GM19025 (cell line): ENCODE data around the gene HIBADH.
"Not testable (repeated sequence)": the region's sequence is repeated elsewhere in the genome, so short reads cannot be mapped to it uniquely, and the experiment has no call there.

ENCODE experiments used
- ATAC-seq: cut with Tn5 transposase; IDR thresholded peaks from one replicate; pipeline ENCODE4 v1.9.1; 2021; ENCODE audit warnings: mild to moderate bottlenecking, low read depth, moderate library complexity; ENCODE audit not compliant: unreplicated experiment

HIBADH gene

DNA sequence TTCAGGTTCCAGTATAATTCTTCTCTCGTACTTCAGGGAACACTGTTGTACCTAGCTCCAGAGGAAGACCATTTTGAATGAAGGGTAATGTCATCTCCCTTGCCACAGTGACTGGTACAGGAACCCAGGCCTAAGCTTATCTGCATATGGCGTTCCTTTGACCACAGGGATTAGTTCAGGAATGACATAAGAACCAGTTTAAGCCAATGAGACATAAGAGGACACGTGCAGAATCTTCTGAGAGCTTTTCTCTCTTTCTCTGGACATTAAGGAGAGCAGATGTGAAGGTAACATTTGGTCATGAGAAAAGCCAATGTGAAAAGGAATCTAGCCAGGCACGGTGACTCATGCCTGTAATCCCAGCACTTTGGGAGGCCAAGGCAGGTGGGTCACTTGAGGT is 21.8 kb upstream of the HIBADH start:
- no peak for ATAC-seq

DNA sequence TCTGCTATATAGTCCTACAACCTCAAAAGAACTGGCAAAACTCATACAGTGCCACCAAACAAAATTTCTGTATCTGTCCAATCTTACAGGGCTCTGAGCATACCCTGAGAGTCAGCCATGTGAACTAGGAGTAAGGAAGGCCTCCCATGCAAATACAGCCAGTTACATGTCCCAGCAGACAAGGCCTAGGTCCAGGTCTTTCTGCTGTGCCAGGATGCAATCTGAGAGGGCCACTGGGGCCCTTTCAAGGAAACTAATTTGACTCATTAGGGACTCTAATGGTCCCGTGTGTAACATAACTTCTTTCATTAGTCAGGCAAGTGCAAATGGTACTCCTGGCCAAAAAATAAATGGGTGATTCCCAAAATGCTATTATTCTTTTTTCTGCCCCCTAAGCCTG is 17.9 kb upstream of the HIBADH start:
- no peak for ATAC-seq

DNA sequence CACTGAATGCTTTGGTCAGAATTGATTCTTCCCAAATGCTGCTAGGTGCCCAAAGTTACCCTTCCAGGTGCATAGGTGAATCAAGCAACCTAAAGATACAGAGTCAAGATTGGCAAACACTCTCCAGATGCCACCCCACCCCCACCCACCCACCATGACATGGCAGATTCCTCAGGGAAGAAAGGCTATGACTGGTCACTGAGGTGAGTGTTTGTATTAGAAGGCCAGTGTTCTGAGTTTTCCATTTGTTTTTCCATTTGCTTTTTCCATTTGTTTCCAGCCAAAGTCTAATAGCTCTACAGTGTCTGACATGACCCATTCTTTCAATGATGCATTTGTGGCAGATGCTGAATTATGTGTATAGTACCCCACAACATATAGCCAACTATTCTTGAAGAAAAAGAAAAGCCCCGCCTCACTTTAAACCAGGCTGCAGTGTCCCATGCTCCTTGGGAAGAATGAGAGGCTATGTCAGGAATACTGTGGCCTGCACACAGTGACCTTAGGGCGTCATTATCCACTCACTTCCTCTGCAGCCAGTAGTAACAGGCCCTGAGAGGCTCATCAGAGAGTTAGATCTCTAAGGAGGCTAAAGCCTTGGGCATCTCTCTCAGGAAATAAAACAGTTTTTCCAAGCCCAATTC is 16.1 kb upstream of the HIBADH start:
- no peak for ATAC-seq

DNA sequence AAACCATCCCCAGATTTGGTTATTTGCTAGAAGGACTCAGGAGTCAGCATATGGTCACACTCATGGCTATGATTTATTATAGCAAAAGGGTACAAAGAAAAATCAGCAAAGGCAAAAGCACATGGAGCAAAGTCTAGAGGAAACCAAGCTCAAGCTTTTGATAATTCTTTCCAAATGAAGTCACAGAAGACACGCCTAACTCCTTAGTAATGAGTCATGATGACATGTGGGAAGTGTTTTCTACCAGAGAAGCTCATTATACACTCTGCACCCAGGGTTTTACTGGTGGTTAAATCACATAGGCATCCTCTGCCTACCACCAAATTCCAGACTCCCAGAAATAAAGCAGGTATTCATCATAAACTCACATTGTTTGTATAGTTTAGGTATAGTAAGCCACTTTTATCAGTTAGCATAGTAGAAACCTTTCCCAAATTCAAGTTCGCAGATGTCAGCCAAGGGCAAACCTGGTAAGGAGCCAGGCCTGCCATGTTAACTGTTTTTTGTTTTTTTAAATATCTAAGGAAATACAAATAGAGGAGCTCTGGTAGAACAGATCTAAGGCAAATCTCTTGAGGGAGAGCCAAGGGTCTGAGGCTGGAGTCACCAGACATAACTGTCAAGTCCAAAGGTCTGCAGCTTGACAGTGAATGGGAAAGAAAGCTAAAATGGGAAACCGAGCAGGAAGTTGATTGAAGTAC is 15.4 kb upstream of the HIBADH start:
- no peak for ATAC-seq

DNA sequence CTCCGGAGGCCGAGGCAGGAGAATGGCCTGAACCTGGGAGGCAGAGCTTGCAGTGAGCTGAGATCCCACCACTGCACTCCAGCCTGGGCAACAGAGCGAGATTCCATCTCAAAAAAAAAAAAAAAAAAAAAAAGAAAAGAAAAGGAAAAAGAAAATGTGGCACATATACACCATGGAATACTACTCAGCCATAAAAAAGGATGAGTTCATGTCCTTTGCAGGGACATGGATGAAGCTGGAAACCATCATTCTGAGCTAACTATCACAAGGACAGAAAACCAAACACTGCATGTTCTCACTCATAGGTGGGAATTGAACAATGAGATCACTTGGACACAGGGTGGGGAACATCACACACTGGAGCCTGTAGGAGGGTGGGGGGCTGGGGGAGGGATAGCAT is 11.4 kb upstream of the HIBADH start:
- ATAC-seq = not testable (repeated sequence)

DNA sequence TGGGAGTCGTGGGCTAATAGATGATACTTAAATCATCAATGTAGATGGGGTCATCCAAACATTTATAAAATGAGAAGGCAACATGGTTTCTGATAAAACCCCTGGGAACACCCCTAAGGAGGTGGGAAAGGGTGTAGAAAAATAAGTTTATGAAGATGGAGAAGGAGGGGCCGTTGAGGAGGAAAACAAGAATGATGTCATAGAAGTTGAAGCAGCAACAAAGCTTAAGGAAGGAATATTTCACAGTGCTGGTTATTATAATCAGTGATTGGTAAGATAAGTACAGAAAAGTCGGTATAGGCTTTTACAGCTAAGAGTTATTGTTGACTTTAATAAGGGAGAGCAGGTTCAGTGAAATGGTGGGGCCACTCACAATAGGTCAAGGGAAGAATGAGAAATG is 9.0 kb upstream of the HIBADH start:
- no peak for ATAC-seq

DNA sequence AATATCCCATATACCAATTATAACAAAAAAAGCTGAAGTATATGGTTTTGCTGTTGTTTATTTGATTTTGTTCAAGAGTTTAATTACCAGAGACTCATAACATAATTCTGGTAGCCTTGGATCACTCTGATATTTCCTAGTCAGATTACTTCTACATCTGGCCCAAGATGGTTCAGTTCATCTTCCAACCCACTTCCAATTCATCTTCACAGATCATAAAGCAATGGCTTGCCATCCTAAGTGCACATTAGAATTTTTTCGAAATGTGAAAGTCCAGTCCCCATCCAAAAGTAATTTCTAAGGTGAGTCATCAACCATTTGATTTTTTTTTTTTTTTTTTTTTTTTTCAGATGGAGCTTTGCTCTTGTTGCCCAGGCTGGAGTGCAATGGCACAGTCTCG is 8.0 kb upstream of the HIBADH start:
- ATAC-seq = no peak

DNA sequence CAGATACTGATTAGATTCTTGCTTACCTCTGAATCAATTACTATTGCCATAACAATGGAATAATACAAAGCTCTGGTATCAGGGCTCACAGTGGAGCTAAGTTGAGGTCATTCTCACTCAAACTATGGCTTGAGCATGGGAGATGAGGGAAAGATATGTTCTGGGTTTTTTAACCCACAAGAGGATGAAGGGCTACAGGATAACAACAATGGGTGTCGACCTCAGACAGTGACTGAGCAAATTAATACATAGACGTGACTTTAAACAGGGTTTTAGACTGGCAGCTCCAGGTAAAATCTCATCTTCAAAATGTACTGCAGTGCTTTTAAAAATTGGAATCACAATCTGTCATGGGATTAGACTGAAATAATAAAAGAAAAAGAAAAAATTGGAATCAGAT is 7.5 kb upstream of the HIBADH start:
- ATAC-seq = no peak

DNA sequence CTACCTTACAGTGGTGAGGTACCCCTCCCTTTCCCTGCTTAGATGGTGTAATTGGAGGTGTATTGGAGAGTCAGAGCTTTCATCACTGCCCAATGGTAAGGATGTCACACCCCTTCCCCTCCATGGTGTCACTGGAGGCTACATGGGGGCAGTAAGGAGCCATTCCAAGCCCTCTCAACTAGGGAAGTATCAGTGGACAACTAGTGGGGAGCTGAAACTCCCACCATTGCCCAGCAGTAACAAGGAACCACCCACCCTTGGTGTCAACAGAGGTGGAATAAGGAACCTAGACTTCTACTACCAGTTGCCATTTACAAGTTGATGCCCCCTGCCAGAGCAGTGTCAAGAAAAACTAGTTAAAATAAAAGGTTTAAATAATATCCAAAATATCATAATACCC is 2.8 kb upstream of the HIBADH start:
- ATAC-seq = no peak

DNA sequence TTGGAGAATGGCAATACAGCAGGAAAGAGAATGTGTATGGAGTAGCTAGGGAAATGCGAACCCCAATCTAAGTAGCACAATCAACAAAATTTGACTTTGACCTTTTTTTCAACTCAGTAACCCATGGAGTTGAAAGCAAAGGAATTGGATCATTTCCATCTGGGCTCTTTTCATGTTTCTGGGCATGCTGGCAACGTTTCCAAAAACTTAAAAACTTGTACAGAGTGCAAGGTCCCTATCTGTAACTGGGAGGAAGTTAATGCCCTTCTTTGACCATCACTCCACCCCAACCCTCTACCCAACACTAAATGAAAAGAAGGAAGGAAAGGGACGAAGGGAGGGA is 1.3 kb upstream of the HIBADH start:
- no peak for ATAC-seq

DNA sequence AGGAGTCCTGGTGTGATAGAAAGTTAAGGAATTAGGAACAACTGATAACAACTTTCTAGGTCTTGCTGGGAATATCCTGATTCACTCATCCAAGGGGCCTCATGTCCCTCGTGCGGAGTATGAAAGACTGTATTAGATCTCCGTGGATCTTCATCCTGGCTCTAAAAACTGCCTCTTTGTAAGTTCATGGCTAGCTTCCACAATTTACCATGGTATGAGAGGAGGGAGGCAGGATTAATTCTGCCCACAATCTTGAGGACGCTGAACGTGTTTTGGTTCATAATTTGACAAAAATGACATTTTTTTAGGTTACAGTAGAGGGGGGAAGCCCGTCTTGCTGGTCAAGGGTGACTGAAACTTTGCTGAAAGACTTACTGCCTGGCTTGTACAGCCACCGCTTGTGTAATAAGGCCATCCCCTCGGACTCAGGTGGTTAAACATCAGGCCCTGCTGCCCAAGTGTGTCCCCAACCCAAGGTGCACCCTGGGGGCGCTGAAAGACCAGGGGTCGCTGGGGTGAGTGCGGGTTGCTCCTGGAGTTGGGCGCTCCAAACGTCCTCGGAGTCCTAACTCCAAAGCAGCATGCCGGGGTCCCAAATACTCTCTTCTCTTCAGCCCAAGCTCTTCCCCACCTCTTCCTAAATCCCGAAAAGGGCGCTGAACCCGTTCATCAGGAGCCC is 733 bp downstream of the HIBADH start:
- ATAC-seq = no peak

DNA sequence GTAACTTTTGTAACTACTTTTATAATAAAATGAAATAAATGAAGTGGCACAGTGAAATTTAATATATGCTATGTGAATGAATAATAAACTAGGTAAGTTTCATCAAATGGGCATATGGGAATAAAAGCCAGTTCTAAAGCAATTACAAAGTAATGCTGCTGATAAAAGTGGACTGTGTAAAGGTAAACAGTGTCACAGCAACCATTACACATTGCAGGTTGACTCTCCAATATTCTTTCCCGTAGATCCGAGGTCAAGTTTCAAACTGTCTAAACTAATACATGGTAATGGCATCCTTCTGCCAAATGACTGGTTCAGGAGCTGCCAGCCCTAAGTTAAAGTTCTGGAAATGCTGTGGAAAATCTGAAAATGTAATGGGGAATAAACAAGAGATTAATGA is 6.0 kb downstream of the HIBADH start:
- no peak for ATAC-seq

DNA sequence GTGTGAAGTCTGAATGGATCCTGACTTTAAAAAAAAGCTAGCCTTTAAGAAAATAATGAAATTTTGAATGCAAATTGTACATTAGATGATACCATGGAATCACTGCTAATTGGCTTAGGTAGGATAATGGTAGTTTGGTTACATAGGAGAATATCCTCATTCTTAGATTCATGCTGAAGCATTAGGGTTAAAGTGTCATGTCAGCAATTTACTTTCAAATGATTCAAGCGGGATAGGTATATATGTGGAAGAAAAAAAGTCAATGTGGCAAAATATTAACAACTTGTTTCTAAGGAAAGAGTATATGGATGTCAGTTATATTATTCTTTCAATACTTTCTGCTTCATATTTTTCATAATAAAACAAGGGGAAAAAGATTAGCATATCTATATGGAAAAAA is 7.5 kb downstream of the HIBADH start:
- ATAC-seq = no peak

DNA sequence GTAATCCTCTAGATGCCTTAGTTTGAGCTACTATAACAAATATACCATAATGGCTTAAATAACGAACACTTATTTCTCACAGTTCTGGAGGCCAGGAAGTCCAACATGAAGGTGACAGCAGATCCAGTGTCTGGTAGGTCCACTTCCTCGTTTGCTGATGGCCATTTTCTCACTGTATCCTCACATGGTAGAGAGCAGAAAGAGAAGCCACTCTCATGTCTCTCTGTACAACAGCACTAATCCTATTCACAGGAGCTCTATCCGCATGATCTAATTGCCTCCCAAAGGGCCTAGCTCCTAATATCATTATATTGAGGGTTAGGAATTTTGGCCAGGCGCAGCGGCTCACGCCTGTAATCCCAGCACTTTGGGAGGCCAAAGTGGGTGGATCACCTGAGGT is 10.2 kb downstream of the HIBADH start:
- no peak for ATAC-seq

DNA sequence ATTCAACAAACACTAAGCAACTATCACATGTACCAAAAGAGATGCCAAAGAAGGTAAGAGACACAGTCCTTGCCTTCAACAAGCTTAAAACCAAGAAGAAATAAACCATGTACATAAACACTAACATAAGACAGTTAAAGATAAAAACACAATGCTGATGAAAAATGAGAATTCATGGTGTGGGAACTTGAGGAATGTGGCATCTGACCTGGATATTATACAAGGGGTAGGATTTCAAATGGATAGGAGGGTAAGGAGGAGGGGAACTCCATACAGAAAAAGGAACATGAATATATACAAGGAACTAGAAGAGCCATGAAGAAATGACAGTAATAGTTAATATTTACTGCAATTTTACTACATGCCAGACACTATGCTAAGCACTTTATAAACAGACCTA is 11.0 kb downstream of the HIBADH start:
- ATAC-seq = no peak

DNA sequence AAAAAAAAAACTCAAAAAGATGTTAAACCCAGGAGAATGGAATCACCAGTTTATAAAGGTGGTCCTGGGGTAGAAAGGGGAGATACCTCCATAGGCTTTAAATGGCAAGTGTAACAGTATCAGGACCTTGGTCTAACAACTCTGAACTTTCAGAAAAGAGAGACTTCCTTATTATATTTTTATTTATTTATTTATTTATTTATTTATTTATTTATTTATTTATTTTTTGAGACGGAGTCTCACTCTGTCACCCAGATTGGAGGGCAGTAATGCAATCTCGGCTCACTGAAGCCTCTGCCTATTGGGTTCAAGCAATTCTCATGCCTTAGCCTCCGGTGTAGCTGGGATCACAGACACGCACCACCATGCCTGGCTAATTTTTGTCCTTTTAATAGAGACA is 12.4 kb downstream of the HIBADH start:
- no peak for ATAC-seq

DNA sequence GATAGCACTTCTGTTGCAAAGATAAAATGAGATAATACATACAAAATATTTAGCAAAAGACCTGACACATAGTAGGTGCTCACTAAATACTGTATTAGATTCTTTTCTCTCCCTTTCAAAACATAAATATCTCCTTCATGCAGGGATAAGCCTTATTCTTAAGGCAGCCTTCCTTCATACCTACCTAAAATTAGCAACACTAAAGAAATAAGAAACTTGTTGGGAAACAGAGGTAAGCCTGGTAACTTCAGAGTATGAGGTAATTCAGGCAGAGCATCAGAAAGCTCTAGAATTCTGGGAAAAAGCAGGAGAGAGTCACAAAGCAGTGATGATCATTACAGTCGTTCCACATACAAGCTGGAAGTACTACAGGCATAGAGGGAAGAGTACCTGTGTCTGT is 15.2 kb downstream of the HIBADH start:
- no peak for ATAC-seq

DNA sequence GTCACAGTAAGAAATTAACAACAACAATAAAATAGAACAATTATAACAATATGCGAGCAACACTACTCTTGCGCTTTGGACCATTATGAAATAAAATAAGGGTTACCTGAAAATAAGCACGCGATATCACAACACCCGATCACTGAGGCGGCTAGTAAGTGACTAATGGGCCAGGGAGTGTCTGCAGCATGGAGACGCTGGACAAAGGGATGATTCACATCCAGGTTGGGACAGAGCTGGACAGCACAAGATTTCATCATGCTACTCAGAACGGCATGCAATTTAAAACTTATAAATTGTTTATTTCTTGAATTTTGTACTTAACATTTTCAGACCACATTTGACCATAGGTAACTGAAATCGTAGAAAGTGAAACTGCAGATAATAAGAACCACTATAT is 15.6 kb downstream of the HIBADH start:
- ATAC-seq = no peak

DNA sequence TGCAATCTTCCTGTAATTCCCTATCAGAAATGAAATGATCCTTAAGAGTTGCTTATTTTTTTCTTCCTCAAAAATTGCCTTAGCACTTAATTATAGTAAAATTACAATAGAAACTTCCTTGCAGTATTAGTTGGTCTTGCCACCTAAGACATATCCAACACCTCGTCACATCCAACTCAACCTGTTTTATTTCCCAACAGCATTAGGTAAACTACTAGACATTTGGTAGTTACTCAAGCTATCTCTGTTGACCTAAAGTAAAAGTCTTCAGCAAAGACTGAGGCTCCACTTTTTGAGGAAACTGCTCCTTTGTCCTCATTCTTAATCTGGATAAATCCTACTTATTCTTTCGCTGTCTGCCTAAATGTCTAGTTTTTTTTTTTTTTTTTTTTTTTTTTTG is 20.4 kb downstream of the HIBADH start:
- ATAC-seq = no peak

DNA sequence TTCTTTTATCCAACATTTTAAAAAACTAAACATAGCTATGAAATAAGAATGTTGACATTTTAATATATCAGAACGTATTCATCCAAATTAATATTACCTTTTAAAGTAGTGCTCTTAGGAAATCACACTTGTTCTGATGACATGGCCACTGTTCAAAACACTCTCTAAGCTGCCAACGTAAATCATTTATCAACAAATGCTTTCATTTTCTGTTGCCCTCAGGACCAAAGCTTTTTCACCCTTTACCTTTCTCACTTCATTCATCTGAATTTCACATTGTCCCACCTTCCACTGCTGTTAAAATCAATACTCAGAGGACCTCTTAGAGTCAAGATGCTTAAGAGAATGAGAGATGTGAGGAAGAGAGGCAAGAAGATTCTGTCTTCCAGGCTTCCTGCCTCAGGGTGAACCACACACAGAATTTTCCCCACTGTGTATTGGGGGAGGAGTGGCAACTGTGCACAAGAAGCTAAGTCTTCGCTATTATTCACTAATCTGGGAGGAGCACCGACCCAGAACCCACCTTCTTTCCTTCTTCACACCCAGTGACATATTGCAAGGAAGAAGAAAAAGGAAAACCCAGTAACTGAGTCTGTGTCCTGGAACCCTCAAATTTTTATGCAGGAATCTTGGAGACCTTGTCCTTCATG is 21.0 kb downstream of the HIBADH start:
- peak; percentile 92 for ATAC-seq

DNA sequence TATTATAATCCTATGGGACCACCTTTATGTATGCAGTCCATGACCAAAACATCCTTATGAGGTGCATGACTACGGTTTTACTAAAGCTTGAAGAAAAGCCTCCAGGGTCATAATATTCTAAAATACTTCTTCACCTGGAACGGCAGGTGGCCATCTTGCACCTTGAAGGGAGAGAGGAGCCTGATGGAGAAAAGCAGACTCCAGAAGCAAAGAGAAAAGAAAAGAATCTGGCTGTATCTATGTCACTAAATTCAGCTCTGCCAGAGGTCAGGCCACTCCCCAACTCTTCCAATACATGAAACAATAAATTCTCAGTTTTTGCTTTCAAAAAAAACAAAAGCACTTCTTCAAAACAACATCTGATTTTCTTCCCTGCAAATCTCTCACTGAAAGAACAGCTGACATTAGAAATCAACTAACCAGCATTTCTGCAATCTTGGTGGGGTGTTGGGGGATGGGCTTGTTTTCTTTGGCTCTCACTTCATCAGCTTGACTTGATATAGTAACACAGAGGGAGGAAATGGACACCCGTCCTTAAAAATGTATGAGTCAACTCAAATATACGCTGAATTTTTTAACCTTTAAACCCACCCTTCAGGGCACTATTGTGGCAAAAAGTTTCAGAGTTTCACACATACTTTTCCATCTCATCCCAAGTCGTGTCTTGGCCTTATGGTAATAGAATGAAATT is 21.7 kb downstream of the HIBADH start:
- peak; percentile 20 for ATAC-seq
